Endothelial cell of umbilical vein (primary cell): ENCODE results near the gene PASD1. TPM values are rescaled to one million over a fixed set of nuclear protein-coding genes. Genes with fewer than 3 reads are reported as not detected.

ENCODE experiments used
- BruUV-seq: library from RNA; stranded (reverse); fragments of 400-500 nt; replicated peaks from 2 replicates; lab custom pipeline; 2021; lab: Mats Ljungman, UMichigan
- CTCF ChIA-PET: fragments of 300-600, 350-600 bp; sonication (Branson Sonifier 250); formaldehyde crosslinking; loops from one replicate; lab custom pipeline; 2021; ENCODE audit warnings: antibody characterized with exemption, inconsistent platforms; lab: Charles Lee
- POLR2A ChIA-PET: fragments of 300-600, 350-600 bp; sonication (Branson Sonifier 250); formaldehyde crosslinking; loops from one replicate; lab custom pipeline; 2021; ENCODE audit warnings: antibody characterized with exemption, inconsistent platforms; lab: Charles Lee
- DNase-seq: peaks from one replicate; pipeline ENCODE4 v3.0.0-alpha.2; 2011; ENCODE audit warnings: low read depth, low spot score
- FAIRE-seq: peaks from 2 replicates; lab custom pipeline; 2011; peaks lifted over from hg19 to GRCh38; lab: Jason Lieb, UNC
- H2AFZ ChIP-seq: 2 replicates; pipeline ENCODE4 v1.6.0; 2012; ENCODE audit warnings: low read depth, low read length, control low read depth, inconsistent platforms
- H3K27ac ChIP-seq: 2 replicates; pipeline ENCODE4 v1.5.1; 2011; ENCODE audit warnings: low read depth, mild to moderate bottlenecking, control low read depth, low read length, moderate library complexity; ENCODE audit not compliant: insufficient read depth
- H3K27me3 ChIP-seq, 2 experiments: 2 replicates each; pipeline versions ENCODE4 v1.6.0 to v1.6.1; 2011; ENCODE audit warnings: low read length in 2 of 2, mixed read lengths in 1 of 2; ENCODE audit not compliant: control insufficient read depth in 2 of 2, insufficient read depth in 2 of 2
- H3K36me3 ChIP-seq, 2 experiments: 2 replicates in 1 of 2; 3 replicates in 1 of 2; pipeline ENCODE4 v1.5.1; 2011; ENCODE audit warnings: low read length in 2 of 2, mild to moderate bottlenecking in 1 of 2, moderate library complexity in 1 of 2; ENCODE audit not compliant: control insufficient read depth in 2 of 2, insufficient read depth in 2 of 2; ENCODE audit errors: extremely low read depth in 1 of 2
- H3K4me1 ChIP-seq: 3 replicates; pipeline ENCODE4 v1.5.1; 2011; ENCODE audit warnings: mild to moderate bottlenecking, low read length; ENCODE audit not compliant: control insufficient read depth, insufficient read depth; ENCODE audit errors: extremely low read depth
- H3K4me2 ChIP-seq: 2 replicates; pipeline ENCODE4 v1.6.1; 2011; ENCODE audit warnings: low read length, control low read depth, mixed read lengths; ENCODE audit not compliant: insufficient read depth
- H3K4me3 ChIP-seq, 3 experiments: fragments of 200-600 bp in 1 of 3; sonication (generic), shearing (Covaris generic) in 1 of 3; replicated peaks in 1 of 3; 2 replicates each; pipeline ENCODE4 v1.5.1; 2011 to 2016; ENCODE audit warnings: control low read depth in 3 of 3, low read length in 3 of 3, mild to moderate bottlenecking in 2 of 3, inconsistent platforms in 1 of 3, low read depth in 1 of 3, moderate library complexity in 1 of 3; ENCODE audit not compliant: insufficient read depth in 1 of 3
- H3K79me2 ChIP-seq: 2 replicates; pipeline ENCODE4 v1.6.0; 2012; ENCODE audit warnings: low read length, inconsistent platforms; ENCODE audit not compliant: control insufficient read depth, insufficient read depth
- H3K9ac ChIP-seq: replicated peaks from 2 replicates; pipeline ENCODE3; 2011; ENCODE audit warnings: low read length, control low read depth; ENCODE audit not compliant: insufficient read depth; ENCODE audit errors: extremely low read depth
- H3K9me1 ChIP-seq: replicated peaks from 3 replicates; pipeline ENCODE4 v1.6.0; 2011; ENCODE audit warnings: mild to moderate bottlenecking, low read length; ENCODE audit not compliant: control insufficient read depth, insufficient read depth; ENCODE audit errors: extremely low read depth
- H3K9me3 ChIP-seq: replicated peaks from 2 replicates; pipeline ENCODE4 v1.5.1; 2012; ENCODE audit warnings: low read length, inconsistent platforms; ENCODE audit not compliant: control insufficient read depth, insufficient read depth
- H4K20me1 ChIP-seq: replicated peaks from 2 replicates; pipeline ENCODE3; 2011; ENCODE audit warnings: mild to moderate bottlenecking, low read length; ENCODE audit not compliant: control insufficient read depth, insufficient read depth; ENCODE audit errors: extremely low read depth
- EZH2 ChIP-seq: IDR thresholded peaks from 2 replicates; pipeline ENCODE4 v1.6.1; 2012; ENCODE audit warnings: borderline replicate concordance, low read depth, mild to moderate bottlenecking, moderate library complexity, low read length, inconsistent platforms; ENCODE audit not compliant: severe bottlenecking
- FOS ChIP-seq: IDR thresholded peaks from 2 replicates; pipeline ENCODE4 v1.6.1; 2011; ENCODE audit warnings: mild to moderate bottlenecking, low read length, moderate library complexity, borderline replicate concordance; ENCODE audit not compliant: insufficient read depth
- GATA2 ChIP-seq: IDR thresholded peaks from 2 replicates; pipeline ENCODE4 v1.7.0; 2011; ENCODE audit warnings: low read depth, mild to moderate bottlenecking, moderate library complexity, mixed read lengths, low read length; ENCODE audit not compliant: insufficient read length, insufficient read depth
- JUN ChIP-seq: IDR thresholded peaks from 2 replicates; pipeline ENCODE4 v1.6.1; 2011; ENCODE audit warnings: borderline replicate concordance, low read depth; ENCODE audit not compliant: insufficient read length, insufficient read depth
- MYC ChIP-seq: IDR thresholded peaks from one replicate; pipeline ENCODE4 v1.6.1; 2011; ENCODE audit warnings: mild to moderate bottlenecking, low read depth, low read length
- POLR2A ChIP-seq: IDR thresholded peaks from 2 replicates; pipeline ENCODE4 v1.6.1; 2012; ENCODE audit warnings: low read depth, mild to moderate bottlenecking, control low read depth, low read length
- POLR2AphosphoS5 ChIP-seq: IDR thresholded peaks from 2 replicates; pipeline ENCODE4 v1.6.1; 2012; ENCODE audit warnings: low read depth, mild to moderate bottlenecking, control low read depth, low read length, moderate library complexity; ENCODE audit not compliant: insufficient read depth
- dilution Hi-C: fragments of 300-500 bp; cut with MboI; formaldehyde crosslinking; loops from one replicate; pipeline ENCODE4 v1.15.0; 2019; ENCODE audit warnings: low sequenced_read_pairs; ENCODE audit not compliant: extremely low pct_ligation_motif_present
- intact Hi-C: fragments of 100-400 bp; cut with micrococcal nuclease; formaldehyde crosslinking; loops from one replicate; pipeline ENCODE4 v1.10.0; 2022
- polyA plus RNA-seq, 4 experiments: library from polyadenylated mRNA; depleted of rRNA in 3 of 4; stranded (reverse) in 3 of 4; unstranded in 1 of 4; fragments of >200 nt; gene quantifications; 2 replicates each; pipeline versions ENCODE4 v1.2.1 to v1.2.3, GENCODE V29; 2011 to 2012; ENCODE audit warnings: missing spikeins in 1 of 4
- total RNA-seq: library from RNA; stranded (reverse); gene quantifications from 2 replicates; pipeline ENCODE4 v1.2.3, GENCODE V29; 2021
- TF ChIP-seq, protein P1 (sequence below): IDR thresholded peaks from 2 replicates; pipeline ENCODE4 v1.6.1; 2011; ENCODE audit not compliant: insufficient read depth, insufficient read length
- TF ChIP-seq, protein P2 (sequence below), 2 donors: IDR thresholded peaks; 1 replicate in 1 of 2; 2 replicates in 1 of 2; pipeline ENCODE4 v1.5.1; 2011; ENCODE audit warnings: low read length in 2 of 2, mild to moderate bottlenecking in 2 of 2, moderate library complexity in 2 of 2, control low read depth in 1 of 2, inconsistent platforms in 1 of 2, low read depth in 1 of 2; ENCODE audit not compliant: insufficient read depth in 1 of 2; ENCODE audit errors: extremely low read depth in 1 of 2

The PASD1 gene
- total and polyA plus RNA-seq, 2 donors (not counting 3 experiments of a cell fraction or from before 2014, with no cell fraction given): not detected

DNA sequence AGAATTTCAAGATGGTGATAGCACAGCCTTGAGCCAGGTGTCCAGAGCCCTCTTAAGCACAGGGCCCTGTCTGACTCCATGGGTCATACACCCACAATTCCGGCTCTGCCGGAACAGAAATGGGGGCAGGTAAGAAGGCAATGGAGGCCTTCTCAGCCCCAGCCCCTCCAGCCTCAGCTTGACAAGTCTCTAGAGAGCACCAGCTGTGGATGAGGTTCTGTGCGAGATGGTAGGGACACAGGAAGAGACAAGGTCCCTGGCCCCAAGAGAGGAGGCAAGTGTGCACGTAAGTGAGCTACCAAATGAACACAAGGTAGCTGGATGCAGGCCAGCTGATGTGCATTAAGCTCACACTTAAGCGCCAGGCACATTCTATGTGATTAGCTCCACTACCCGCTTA is 129.3 kb downstream of the PASD1 start:
- intact Hi-C loops: no loop called here

DNA sequence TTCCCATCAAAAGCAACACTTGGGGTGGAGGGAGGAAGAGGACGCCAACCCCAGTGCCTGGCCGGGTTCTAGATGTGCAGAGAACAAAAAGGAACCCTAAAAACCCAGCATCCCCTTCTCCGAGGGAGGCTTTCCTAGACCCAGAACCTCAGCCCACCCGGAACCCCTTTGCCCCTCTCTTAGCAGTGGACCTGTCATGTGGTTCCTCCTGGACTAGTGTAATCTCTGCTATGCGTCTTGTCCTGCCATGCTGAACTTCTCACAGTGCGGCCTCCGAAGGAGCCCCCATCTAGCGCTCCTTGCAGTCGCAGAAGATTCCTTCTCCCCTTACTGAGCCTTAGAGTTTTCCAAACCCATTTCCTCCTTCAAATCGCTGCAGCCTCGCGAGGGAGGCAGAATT is 130.6 kb downstream of the PASD1 start:
- H3K9me3 ChIP-seq: no peaks in the 10 kb centered on the region
- no peak overlapping the region for H3K9ac ChIP-seq
- no peak for FAIRE-seq
- no peaks in the 10 kb centered on the region for H3K27me3 ChIP-seq
- no peaks in the 10 kb centered on the region for H3K79me2 ChIP-seq
- no peak for DNase-seq
- H3K4me1 ChIP-seq: no peaks in the 10 kb centered on the region
- intact Hi-C loops: no loop called here
- dilution Hi-C loops: no loop called here
- no peak overlapping the region for H2AFZ ChIP-seq
- CTCF ChIA-PET: no interaction called here
- BruUV-seq: no TSS peak
- TF ChIP-seq JUN (no peak), FOS (no peak), GATA2 (no peak), POLR2A (no peak), POLR2AphosphoS5 (no peak), EZH2 (no peak), MYC (no peak)
- TF ChIP-seq, protein P1, sequence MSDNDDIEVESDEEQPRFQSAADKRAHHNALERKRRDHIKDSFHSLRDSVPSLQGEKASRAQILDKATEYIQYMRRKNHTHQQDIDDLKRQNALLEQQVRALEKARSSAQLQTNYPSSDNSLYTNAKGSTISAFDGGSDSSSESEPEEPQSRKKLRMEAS: no peak
- TF ChIP-seq, protein P2, sequence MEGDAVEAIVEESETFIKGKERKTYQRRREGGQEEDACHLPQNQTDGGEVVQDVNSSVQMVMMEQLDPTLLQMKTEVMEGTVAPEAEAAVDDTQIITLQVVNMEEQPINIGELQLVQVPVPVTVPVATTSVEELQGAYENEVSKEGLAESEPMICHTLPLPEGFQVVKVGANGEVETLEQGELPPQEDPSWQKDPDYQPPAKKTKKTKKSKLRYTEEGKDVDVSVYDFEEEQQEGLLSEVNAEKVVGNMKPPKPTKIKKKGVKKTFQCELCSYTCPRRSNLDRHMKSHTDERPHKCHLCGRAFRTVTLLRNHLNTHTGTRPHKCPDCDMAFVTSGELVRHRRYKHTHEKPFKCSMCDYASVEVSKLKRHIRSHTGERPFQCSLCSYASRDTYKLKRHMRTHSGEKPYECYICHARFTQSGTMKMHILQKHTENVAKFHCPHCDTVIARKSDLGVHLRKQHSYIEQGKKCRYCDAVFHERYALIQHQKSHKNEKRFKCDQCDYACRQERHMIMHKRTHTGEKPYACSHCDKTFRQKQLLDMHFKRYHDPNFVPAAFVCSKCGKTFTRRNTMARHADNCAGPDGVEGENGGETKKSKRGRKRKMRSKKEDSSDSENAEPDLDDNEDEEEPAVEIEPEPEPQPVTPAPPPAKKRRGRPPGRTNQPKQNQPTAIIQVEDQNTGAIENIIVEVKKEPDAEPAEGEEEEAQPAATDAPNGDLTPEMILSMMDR (IDR thresholded peaks at IDR 0.05; ENCODE audit: extremely low read depth in 1 of 2, insufficient read depth in 1 of 2, low read depth in 1 of 2, low read length in 2 of 2): no peak
- no peak overlapping the region for H3K27ac ChIP-seq
- H4K20me1 ChIP-seq: no peaks in the 10 kb centered on the region
- H3K36me3 ChIP-seq: no peaks in the 10 kb centered on the region
- no peak overlapping the region for H3K4me2 ChIP-seq
- H3K4me3 ChIP-seq: no peak overlapping the region
- POLR2A ChIA-PET: no interaction called here
- no peaks in the 10 kb centered on the region for H3K9me1 ChIP-seq

More for the DNA sequence above, 129.3 kb downstream of the PASD1 start:
- Histone ChIP-seq H3K79me2 (no peaks in the 10 kb centered on the region), H3K27ac (no peak overlapping the region), H3K27me3 (no peaks in the 10 kb centered on the region), H3K36me3 (no peaks in the 10 kb centered on the region), H3K4me1 (no peaks in the 10 kb centered on the region), H3K9me1 (no peaks in the 10 kb centered on the region), H2AFZ (no peak overlapping the region), H3K4me3 (no peak overlapping the region), H4K20me1 (no peaks in the 10 kb centered on the region), H3K9ac (no peak overlapping the region), H3K4me2 (no peak overlapping the region), H3K9me3 (no peaks in the 10 kb centered on the region)
- ChIA-PET CTCF (no interaction called here), POLR2A (no interaction called here)
- DNase-seq: no peak
- no peak for FAIRE-seq
- BruUV-seq: no TSS peak
- dilution Hi-C loops: no loop called here
- TF ChIP-seq POLR2A: no peak
